Kidney epithelial cell (primary cell): ENCODE measurements around the gene RPRM. TPM values are rescaled to one million over a fixed set of nuclear protein-coding genes. Genes with fewer than 3 reads are reported as not detected.
A peak's percentile ranks its signal among the peaks of the same experiment; 100 is the strongest.

ENCODE experiments used
- DNase-seq: peaks from one replicate; pipeline ENCODE4 v3.0.0-alpha.2; 2010; ENCODE audit warnings: low read depth
- H3K27me3 ChIP-seq: 2 replicates; pipeline ENCODE4 v1.6.0; 2011; ENCODE audit warnings: low read length; ENCODE audit not compliant: control insufficient read depth, insufficient read depth
- H3K36me3 ChIP-seq: 2 replicates; pipeline ENCODE4 v1.5.1; 2011; ENCODE audit warnings: low read length; ENCODE audit not compliant: control insufficient read depth, insufficient read depth
- H3K4me3 ChIP-seq: 2 replicates; pipeline ENCODE4 v1.5.1; 2011; ENCODE audit warnings: low read depth, mild to moderate bottlenecking, control low read depth, low read length
- CTCF ChIP-seq: IDR thresholded peaks from 2 replicates; pipeline ENCODE4 v1.5.1; 2011; ENCODE audit warnings: mild to moderate bottlenecking, moderate library complexity, low read length, control low read depth, inconsistent platforms; ENCODE audit not compliant: insufficient read depth, poor library complexity, severe bottlenecking
- total RNA-seq: library from RNA; depleted of rRNA; stranded (reverse); fragments of >200 nt; gene quantifications from 2 replicates; pipeline ENCODE4 v1.2.3, GENCODE V29; 2015

The RPRM gene
- total RNA-seq, 1 donor from 2014 or later: 2.1 TPM

- Histone ChIP-seq H3K36me3 (no peaks in the 10 kb centered on the region), H3K27me3 (peaks cover 46% of the 10 kb centered on the region), H3K4me3 (peak overlapping the region; percentile 38)
- TF ChIP-seq CTCF: no peak
- DNase-seq: no peak
Measured at GRCh38 chr2:153477636-153478288, 800 bp downstream of the RPRM start.

GRCh38 chr2:153476816-153477635 lies 1.5 kb downstream of the RPRM start:
- Histone ChIP-seq H3K36me3 (no peaks in the 10 kb centered on the region), H3K4me3 (peak overlapping the region; percentile 38), H3K27me3 (peaks cover 46% of the 10 kb centered on the region)
- DNase-seq: no peak
- peak; percentile 25 for TF ChIP-seq CTCF

GRCh38 chr2:153476491-153476815 lies 2.1 kb downstream of the RPRM start:
- no peak for TF ChIP-seq CTCF
- Histone ChIP-seq H3K27me3 (peaks cover 46% of the 10 kb centered on the region), H3K4me3 (no peak overlapping the region), H3K36me3 (no peaks in the 10 kb centered on the region)
- DNase-seq: no peak

GRCh38 chr2:153474876-153475435 lies 3.6 kb downstream of the RPRM start:
- TF ChIP-seq CTCF: no peak
- Histone ChIP-seq H3K27me3 (peaks cover 46% of the 10 kb centered on the region), H3K4me3 (no peak overlapping the region), H3K36me3 (no peaks in the 10 kb centered on the region)
- no peak for DNase-seq

- no peak for TF ChIP-seq CTCF
- Histone ChIP-seq H3K36me3 (no peaks in the 10 kb centered on the region), H3K4me3 (no peak overlapping the region), H3K27me3 (peaks cover 46% of the 10 kb centered on the region)
- no peak for DNase-seq
Measured at GRCh38 chr2:153474407-153474806, 4.2 kb downstream of the RPRM start.
